ENCODE data around the gene VAT1L.
"Not testable (repeated sequence)": the region's sequence is repeated elsewhere in the genome, so short reads cannot be mapped to it uniquely, and the experiment has no call there.

The VAT1L gene

GRCh38 chr16:77918809-77919707, 130.7 kb downstream of the VAT1L start:
- no peak for DNase-seq

GRCh38 chr16:77919761-77920415, 131.5 kb downstream of the VAT1L start:
- no peak for DNase-seq

GRCh38 chr16:77920984-77921383, 132.6 kb downstream of the VAT1L start:
- no peak for DNase-seq

GRCh38 chr16:77922228-77922754, 133.9 kb downstream of the VAT1L start:
- no peak for DNase-seq

- DNase-seq: no peak
Observed at GRCh38 chr16:77925531-77925930, 137.2 kb downstream of the VAT1L start.

GRCh38 chr16:77928096-77928495, 139.7 kb downstream of the VAT1L start:
- no peak for DNase-seq

GRCh38 chr16:77929004-77929403, 140.6 kb downstream of the VAT1L start:
- no peak for DNase-seq

GRCh38 chr16:77931058-77931457, 142.7 kb downstream of the VAT1L start:
- DNase-seq: no peak

- no peak for DNase-seq
Observed at GRCh38 chr16:77937473-77938149, 149.2 kb downstream of the VAT1L start.

GRCh38 chr16:77938913-77939312, 150.5 kb downstream of the VAT1L start:
- no peak for DNase-seq

- DNase-seq: no peak
Observed at GRCh38 chr16:77939968-77940367, 151.6 kb downstream of the VAT1L start.

GRCh38 chr16:77943801-77944200, 155.4 kb downstream of the VAT1L start:
- DNase-seq: no peak

- DNase-seq: no peak
Observed at GRCh38 chr16:77944631-77945030, 156.3 kb downstream of the VAT1L start.

GRCh38 chr16:77945126-77945525, 156.8 kb downstream of the VAT1L start:
- DNase-seq: no peak

GRCh38 chr16:77946823-77947222, 158.5 kb downstream of the VAT1L start:
- no peak for DNase-seq

- not testable (repeated sequence) for DNase-seq
Observed at GRCh38 chr16:77947590-77947989, 159.2 kb downstream of the VAT1L start.

GRCh38 chr16:77948835-77949234, 160.5 kb downstream of the VAT1L start:
- DNase-seq: no peak

- DNase-seq: no peak
Observed at GRCh38 chr16:77949445-77949844, 161.1 kb downstream of the VAT1L start.

- no peak for DNase-seq
Observed at GRCh38 chr16:77951788-77952187, 163.4 kb downstream of the VAT1L start.

GRCh38 chr16:77955127-77955526, 166.8 kb downstream of the VAT1L start:
- no peak for DNase-seq

GRCh38 chr16:77956231-77956630, 167.9 kb downstream of the VAT1L start:
- DNase-seq: no peak

GRCh38 chr16:77960766-77961165, 172.4 kb downstream of the VAT1L start:
- no peak for DNase-seq

- no peak for DNase-seq
Observed at GRCh38 chr16:77961814-77962213, 173.4 kb downstream of the VAT1L start.

Data from activated CD4-positive, alpha-beta T cell treated with anti-CD3 and anti-CD28 coated beads for 48 hours (primary cell).